GM18502 (cell line): Measurements from ENCODE around the gene ELFN1.

ENCODE experiments used
- ATAC-seq: cut with Tn5 transposase; IDR thresholded peaks from one replicate; pipeline ENCODE4 v1.9.1; 2021; ENCODE audit warnings: mild to moderate bottlenecking; ENCODE audit not compliant: unreplicated experiment, poor library complexity

ELFN1 gene

DNA sequence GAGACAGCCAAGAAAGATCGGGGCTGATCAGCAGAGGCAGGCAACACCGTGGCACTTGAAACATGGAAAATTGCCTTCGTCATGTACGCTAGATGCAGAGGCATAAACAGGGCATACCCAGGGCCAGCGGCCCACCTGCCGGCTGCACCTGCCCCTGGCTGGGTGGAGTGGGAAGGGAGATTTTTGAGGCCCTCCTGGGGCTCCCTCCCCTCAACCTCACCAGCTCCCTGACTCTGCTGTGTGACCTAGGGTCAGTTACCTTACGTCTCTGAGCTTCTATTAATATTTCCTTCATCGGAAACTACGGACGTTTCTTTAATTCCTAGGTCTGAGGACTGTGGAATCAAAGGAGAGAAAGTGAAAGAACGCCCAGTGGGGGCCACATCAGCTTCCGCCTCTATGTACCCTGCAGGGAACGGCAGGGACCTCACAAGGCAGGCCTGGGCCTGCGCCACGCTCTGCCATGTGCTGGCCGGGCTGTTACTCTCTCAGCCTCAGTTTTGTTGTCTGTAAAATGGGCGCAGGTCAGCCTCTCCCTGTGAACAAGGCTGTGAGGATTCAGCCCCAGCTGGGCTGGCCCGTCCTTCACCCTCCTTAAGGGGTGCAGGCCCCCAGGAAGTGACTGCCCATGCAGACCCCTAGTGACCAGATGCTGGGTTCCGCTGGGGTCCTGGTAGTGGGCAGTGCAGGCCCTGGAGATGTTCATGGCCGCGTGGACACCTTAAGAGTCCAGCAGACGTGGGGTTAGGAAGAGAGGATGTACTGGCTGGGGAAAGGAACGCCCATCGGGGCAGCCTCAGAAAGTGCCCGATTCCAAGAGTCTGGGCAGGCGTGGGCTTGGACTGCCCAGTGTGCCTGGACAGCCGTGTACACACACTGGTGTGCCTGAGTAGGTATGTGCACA, 22.7 kb downstream of the ELFN1 start:
- ATAC-seq, result no peak

DNA sequence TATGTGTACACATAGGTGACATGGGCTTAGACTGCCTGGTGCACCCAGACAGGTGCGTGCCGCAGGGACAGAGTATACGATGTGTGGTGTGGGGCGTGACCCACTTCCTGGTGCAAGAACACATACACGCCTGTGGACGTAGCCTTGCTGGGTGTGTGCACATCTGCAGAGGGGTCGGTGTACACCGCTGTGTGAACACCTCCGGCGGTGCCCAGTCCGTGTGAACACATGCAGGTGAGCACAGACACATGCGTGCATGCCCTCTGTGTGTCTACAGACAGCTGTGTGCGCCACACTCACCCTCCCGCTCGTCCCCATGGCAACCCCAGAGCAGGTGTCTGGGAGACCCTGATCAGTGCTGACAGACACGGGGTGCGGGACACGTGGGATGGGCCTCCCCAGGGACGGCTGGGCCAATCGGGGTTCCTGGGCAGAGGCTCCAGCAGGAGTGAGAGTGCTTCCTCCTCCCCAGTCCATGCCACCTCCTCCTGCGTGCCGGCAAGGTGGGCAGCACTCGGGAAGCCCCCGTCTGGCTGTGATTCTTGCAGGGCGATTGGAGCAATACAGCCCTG, 23.4 kb downstream of the ELFN1 start:
- ATAC-seq, result no peak

DNA sequence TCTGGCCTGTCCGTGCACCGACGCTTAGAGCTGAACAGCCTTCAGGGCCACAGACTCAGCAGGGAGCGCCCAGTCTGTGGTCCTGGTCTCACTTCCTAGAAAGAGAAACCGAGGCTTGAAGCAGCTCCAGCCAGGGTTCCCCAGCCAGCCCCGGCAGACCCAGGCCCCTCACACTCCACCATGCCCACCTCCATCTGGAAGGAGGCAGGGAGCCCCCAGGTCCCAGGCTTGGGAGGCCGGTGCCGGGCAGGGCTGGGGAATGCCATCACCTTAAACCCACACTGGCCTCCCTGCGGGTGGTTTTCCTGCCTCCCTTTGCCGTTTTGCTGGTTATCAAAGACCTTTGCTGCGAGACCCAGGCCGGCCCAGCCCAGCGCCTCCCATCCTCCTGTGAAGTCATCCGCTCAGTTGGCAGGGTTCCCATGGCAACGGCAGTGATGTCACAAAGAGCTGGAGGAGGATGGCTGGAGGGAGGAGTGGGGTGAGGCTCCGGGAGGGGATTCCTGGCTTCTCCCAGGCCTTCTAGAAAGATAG, 24.0 kb downstream of the ELFN1 start:
- no peak for ATAC-seq

DNA sequence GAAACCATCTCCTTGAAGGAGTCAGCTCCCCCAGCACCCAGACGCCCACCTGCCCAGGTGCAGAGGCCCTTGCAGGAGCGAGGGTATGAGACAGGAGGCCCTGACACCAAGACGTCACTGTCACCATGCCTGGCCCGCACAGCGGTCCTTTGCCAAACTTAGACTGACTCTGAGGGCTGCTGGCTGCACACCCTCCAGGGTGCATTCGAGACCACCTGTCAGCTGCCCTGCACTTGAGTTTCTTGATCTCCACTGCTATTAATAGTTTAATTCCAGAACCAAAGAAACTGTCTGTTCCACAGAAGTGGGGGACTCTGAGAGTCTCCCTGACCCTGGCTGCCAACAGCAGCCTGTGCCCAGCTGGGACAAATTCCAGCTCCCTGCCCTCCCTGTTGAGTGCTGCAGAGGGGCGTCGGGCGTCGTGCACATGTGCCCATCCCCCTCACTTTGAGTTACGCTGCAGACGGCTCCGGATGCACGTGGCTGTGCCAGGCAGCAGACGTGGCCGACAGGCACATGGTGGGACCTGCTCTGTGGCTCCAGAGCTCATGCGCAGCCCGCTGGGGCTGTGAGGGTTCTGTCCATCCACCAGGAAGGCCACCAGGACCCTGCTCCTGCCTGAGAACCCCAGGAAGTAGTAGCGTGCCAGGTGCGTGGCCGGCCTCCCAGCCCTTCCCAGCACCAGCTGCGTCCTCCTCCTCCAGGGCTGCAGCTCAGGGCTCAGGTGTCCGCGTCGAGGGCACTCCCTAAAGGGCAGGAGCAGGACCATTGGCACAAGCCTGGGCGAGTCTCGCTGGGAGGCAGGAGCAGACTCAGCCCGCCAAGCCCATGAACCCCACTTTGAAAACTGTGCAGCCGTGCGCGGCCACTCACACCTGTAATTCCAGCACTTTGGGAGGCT, 24.8 kb downstream of the ELFN1 start:
- no peak for ATAC-seq

DNA sequence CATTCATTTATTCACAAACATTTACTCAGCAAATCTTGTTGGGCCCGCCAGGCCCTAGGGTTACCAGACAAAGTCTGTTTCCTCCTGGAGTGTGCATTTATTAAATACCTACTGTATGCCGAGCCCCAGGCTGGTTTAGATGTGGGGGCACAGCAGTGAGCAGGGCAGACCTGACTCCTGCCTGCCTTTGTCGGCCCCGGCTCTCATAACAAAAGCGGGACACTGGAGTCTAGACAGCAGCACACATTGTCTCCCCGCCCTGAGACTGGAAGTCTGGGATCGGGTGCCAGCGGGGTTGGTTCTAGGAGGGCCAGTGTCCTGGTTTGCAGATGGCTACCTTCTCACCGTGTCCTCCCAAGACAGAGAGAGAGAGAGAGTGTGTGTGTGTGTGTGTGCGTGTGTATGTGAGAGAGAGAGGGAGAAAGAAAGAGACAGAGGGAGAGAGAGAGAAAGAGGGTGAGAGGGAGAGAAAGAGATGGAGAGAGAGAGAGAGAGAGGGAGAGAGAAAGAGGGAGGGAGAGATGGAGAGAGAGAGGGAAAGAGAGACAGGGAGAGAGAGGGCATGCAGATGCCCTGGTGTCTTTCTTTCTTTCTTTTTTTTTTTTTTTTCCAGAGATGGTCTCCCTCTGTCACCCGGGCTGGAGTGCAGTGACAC, 25.9 kb downstream of the ELFN1 start:
- ATAC-seq, result no peak

DNA sequence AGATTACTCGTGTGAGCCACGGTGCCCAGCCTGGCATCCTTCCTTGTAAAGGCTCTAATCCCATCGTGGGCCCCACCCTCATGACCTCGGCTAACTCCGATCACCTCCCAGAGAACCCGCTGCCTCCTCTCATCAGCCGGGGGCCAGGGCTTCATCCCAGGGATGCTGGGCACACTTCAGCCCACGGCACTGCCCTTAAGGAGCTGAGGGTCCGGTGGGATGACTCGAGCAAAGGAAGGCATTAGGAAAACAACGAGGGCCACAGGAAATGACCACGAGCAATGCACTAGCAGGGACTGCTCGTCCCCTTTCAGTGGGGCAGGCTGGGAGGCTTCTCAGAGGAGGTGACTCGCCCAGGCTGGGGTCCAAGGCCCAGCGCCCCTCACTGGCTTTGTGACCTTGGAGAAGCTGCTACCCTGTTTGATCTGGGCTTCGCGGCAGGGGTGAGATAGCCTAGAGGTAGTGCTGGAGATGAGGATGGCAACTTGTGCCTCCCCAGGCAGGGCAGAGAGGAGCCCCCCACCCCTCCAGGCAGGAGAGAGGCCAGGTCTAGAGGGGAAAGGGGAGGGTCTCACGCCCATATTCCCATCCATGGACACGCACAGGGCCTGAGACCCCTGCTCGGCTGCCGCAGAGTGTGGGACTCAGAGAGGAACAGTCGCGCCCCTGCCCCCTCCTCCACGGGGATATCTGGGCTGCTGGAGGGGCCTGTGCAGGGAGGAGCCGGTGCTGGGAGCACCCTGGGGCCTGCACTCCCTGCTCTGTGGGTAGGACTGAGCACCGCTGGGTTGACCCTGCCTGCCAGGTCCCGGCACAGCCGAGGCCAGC, 26.8 kb downstream of the ELFN1 start:
- ATAC-seq, result no peak

DNA sequence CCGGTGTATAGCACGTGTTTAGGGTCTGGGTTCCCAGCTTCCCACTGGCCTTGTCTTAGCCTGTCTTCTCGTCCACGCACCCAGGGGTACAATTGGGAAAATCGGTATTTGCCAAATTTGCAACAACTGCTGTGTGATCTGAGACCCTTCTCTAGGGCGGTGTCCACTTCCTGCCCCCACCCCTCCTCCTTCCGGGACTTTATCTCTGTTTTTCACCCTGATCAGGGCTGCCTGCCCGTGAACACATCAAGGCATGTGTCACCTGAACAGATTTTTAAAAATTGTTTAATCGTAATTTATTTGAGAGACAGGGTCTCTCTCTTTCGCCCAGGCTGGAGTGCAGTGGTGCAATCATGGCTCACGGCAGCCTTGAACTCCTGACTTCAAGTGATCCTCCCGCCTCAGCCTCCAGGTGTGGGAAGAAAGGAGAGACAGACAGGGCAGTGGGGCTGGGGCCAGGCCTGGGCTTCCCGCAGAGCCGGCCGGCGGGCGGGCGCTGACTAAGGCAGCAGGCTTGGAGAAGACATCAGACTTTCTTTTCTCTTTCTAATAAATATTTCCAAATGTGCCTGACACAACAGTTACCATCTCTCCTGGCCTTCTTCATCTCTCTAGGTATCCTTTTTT, 27.5 kb downstream of the ELFN1 start:
- no peak for ATAC-seq

DNA sequence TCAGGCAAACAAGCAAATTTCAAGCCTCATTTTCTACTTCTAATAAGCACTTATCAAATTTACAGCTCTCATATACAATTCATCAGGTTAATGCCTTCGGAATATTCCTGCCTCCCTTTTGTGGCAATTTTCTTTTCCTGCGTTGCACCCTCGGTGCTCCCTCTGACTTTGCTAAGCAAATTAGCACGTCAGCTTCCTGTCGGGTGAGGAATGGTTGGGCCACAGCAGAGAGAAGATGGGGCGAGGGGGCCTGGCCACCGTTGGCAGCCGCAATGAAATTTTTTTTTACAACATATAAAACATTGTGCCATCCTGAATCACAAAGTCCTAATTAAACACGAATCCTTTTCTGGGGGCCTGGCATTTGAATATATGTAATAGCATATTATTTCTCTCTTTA, 28.1 kb downstream of the ELFN1 start:
- no peak for ATAC-seq

DNA sequence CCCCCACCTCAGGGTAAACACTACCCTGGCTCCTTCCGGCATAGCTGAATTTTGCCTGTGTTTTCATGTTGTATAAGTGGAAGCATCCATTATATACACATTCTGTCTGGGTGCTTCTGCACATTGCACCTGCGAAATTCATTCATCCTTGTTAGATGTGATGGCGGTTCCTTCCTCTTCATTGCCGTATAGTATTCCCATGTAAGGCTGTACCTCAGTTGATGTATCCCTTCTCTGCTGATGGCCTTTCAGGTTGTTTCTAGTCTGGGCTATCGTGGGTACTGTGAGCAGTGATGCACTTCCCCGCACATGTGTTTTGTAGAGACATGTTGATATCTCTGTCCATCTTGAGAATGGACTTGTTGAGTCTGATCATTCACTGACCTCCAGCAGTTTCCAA, 28.9 kb downstream of the ELFN1 start:
- no peak for ATAC-seq

DNA sequence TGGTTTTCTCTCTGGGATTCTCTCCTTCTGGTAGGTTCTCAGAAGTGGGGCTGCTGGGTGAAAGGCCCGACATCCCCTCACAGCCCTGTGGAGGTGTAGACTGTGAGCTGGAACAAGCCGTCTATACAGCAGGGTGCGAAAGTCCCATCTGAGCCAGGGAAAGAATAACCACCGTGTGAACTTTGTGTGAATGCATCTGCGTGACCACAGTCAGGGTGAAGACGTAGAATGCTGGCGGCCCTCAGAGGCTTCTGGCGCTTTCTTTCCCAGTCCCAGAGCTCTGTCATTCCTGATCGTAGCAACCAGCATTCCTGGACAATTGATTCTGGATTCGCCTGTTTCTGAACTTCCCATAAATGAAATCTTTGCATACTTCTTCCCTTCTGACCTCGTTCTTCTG, 30.0 kb downstream of the ELFN1 start:
- ATAC-seq, result no peak

DNA sequence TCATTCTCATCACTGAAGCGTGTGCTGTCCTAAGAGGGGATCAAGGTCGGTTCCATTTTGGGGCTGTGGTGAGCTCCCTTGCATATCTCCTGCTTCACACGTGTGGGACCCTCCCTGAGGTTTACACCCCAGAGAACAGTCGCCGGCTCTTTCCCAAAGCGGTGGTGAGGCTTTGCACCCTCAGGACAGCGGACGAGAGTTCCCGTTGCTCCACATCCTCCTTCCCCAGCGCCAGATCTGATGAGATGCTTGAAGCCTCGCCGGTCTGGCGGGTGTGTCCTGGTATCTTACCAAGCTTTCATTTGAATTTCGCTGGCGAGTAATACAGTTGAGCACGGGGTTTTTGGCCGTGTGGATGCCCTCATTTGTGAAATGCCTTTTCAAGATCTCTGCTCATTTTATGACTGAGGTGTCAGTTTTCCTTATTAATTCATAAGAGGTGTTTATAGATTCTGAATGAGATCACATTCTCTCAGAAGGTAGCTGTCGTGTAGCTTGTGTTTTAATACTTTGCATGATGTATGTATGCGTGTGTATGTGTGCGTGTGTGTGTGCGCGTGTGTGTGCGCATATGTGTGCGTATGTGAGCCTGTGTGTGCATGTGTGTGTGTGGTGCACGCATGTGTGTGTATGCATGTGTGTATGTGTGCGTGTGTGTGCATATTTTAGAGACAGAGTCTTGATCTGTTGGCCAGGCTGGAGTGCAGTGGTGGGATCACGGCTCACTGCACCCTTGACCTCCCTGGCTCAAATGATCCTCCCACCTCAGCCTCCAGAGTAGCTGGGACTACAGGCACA, 30.7 kb downstream of the ELFN1 start:
- no peak for ATAC-seq

DNA sequence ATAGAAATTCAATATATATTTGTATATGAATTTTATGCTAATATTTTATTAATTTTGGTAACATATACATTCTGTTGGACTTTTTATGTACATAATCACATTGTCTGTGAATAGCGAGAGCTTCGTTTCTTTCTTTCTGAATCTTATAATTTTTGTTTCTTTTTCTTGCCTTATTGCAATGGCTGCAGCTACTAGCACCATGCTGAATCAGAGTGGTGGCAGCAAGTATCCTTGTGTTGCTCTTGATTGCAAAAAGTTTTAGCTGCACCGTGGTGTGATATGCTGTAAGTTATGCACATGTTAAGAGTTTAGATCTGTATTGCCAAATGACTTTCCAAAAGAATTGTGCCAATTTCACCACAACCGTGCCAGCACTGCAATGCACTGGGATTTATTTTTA, 32.6 kb downstream of the ELFN1 start:
- ATAC-seq, result no peak

DNA sequence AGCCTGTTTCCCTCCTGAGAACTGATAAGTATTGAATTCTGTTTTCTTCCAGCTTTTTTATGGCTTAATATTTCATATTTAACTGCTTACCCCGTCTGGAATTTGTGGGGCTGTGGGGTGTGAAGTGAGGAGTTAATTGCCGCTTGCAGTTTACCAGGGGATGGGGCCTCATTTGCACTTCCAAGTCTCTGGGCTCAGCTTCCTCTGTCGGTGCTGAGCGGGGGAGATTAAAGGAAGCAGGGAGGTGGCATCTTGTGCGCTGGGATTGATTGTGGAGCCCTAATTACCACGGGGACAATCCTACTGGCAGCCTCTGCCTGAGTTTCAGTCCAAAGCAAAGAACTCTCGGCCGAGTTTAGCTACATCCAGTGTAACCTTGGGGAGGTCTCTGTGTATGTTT, 33.4 kb downstream of the ELFN1 start:
- ATAC-seq, result no peak

DNA sequence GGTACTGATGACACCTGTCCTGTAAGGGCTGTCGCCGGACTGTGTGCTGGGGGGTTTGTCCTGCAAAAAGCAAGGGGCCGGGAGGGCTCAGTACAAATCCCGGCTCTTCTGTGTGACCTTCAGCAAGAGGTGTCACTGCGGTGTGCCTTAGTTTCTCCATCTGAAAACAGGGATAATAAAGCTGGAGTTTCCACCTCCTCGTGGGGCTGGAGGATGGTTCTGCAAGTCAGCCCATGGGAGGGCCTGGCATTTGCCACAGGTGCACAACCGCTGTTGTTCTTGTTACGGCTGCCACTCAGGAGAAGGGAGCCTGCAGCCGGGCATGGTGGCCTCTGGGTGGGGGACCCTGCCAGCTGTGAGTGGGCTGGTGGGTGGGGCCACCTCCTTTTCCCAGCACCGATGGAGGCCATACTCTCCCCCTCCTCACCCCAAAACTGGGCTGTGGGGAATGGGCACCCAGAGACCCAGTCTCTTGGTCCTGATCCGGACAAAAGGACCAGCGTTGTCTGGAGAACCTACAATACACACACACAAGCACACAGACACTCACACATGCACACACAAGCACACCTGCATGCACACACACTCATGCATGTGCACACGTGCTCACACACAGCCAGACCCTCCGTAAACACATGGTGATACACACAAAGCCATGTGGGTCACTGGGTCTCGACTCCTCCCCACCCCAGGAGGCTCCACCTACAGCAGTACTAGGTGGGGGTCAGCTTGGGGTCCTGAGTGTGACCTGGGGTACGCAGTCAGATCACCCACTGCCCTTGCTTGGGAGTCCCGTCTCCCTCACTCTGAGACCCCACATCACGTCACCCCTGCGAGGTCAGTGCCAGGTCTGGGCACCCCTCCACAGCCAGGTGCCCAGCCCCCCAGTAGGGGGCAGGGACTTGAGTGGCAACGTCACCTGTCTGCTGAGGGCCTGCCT, 34.1 kb downstream of the ELFN1 start:
- ATAC-seq, result no peak

DNA sequence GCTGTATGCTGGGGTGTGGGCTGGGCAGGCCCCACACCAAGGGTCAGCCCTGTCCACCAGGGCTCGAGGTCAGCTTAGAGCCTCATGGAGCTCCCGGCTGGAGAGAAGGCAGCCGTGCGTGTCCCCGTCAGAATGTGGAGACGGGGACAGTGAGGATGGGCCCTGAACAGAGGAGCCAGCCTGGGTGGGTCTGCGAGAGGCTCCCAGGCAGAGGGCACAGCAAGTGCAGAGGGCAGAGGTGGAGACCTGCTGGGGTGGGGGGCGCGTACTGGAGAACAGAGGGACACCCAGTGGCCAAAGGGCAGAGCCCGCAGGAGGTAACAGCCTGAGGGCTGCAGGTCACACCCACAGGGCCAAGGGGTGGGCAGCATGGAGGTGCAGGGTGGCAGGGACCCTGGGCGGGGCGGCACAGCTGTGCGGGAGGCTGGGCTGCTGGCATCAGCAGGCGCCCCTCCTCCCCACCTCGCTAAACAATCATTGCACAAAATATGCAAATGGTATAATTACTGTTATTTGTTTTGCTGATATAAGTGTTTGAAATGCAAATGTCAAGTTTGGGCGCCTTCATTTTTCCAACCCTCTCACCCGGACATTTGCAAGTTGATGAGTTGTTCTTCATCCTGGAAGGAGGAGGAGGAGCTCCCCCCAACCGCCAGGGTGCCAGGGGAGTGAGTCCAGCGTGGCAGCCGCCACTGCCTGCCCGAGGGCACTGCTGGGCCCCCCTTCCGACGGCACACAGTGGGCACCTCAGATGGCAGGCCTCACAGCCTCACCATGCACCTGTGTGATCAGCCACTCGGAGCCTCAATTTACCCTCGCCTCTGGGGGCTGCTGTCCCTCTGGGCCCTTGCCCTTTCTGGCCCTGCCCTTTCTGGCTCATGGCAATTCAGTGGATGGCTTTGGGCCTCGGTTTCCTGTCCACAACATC, 35.0 kb downstream of the ELFN1 start:
- ATAC-seq, result no peak

DNA sequence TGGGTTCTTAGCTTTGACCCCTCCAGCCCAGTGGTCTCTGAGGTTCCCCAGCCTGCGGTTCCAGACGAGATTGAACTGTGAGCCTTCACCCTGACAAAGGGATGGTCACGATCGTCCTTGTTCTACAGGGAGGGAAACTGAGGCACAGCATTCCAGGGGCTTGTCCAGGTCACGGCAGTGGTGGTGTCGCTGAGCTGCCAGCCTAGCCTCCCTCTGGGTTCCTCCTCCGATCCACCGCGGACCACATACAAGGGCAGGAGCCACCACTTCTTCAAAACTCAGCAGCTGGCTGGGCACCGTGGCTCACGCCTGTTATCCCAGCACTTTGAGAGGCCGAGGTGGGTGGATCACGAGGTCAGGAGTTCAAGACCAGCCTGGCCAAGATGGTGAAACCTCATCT, 35.8 kb downstream of the ELFN1 start:
- ATAC-seq, result no peak
